ENCODE results near the gene OCSTAMP. TPM values are rescaled to one million over a fixed set of nuclear protein-coding genes. Genes with fewer than 3 reads are reported as not detected.

The OCSTAMP gene
- total RNA-seq, 1 donor from 2014 or later, result not detected

DNA sequence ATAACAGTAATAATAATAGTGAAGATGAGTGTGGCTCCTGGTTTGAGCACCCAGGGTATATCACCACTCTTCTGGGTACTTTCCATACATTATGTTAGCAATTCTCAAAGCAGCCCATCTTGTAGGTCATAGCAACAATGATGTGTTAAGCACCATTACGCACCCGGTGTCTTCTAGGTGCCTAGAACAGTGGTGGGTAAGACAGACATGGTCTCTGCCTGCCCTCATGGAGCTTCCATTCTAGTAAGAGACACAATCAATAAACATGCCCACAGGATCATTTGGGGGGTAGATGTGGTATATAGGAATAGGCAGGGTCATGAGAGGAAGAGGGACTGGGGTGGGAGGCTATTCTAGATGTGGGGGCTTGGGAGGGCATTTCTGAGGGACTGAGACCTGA lies 21.0 kb upstream of the OCSTAMP start:
- Histone ChIP-seq H3K36me3 (no peaks in the 10 kb centered on the region), H2AFZ (replicated peaks) (no peak overlapping the region), H3K27me3 (no peaks in the 10 kb centered on the region), H3F3A (ENCODE audit: low read depth) (no peaks in the 10 kb centered on the region), H3K79me2 (ENCODE audit: low read depth) (no peaks in the 10 kb centered on the region), H3K4me1 (no peaks in the 10 kb centered on the region), H3K9ac (no peak overlapping the region), H3K4me2 (no peak overlapping the region), H3K27ac (no peak overlapping the region), H3K9me3 (ENCODE audit: low read depth) (no peaks in the 10 kb centered on the region), H3K4me3 (no peak overlapping the region), H4K20me1 (ENCODE audit: low read depth) (no peaks in the 10 kb centered on the region)
- Mint-ChIP-seq H3K27ac (no peak overlapping the region), H3K27me3 (ENCODE audit: insufficient read depth, low read depth) (peaks cover 2% of the 10 kb centered on the region), H3K4me1 (peaks cover 18% of the 10 kb centered on the region), H3K9me3 (no peaks in the 10 kb centered on the region), H3K36me3 (no peaks in the 10 kb centered on the region), H3K4me3 (no peak overlapping the region)
- no peak for DNase-seq (ENCODE audit: low spot score)
- TF ChIP-seq EZH2phosphoT487 (IDR thresholded peaks at IDR 0.05) (no peak), EZH2 (IDR thresholded peaks at IDR 0.05) (no peak)
- TF ChIP-seq, protein P1, sequence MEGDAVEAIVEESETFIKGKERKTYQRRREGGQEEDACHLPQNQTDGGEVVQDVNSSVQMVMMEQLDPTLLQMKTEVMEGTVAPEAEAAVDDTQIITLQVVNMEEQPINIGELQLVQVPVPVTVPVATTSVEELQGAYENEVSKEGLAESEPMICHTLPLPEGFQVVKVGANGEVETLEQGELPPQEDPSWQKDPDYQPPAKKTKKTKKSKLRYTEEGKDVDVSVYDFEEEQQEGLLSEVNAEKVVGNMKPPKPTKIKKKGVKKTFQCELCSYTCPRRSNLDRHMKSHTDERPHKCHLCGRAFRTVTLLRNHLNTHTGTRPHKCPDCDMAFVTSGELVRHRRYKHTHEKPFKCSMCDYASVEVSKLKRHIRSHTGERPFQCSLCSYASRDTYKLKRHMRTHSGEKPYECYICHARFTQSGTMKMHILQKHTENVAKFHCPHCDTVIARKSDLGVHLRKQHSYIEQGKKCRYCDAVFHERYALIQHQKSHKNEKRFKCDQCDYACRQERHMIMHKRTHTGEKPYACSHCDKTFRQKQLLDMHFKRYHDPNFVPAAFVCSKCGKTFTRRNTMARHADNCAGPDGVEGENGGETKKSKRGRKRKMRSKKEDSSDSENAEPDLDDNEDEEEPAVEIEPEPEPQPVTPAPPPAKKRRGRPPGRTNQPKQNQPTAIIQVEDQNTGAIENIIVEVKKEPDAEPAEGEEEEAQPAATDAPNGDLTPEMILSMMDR (IDR thresholded peaks at IDR 0.05), result no peak

DNA sequence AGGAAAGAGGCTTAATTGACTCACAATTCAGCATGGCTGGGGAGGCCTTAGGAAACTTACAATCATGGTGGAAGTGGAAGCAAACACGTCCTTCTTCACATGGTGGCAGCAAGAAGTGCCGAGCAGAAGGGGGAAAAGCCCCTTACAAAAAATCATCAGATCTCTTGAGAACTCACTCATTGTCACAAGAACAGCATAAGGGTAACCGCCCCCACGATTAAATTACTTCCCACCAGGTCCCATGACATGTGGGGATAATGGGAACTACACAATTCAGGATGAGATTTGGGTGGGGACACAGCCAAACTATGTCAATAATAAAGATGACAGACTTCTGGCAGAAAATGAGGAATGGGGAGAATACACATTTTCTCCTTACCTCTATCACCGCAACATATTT lies 20.5 kb upstream of the OCSTAMP start:
- H3K4me1 ChIP-seq, result no peaks in the 10 kb centered on the region
- TF ChIP-seq EZH2phosphoT487 (IDR thresholded peaks at IDR 0.05) (no peak), EZH2 (IDR thresholded peaks at IDR 0.05) (no peak)
- TF ChIP-seq, protein P1 (IDR thresholded peaks at IDR 0.05), result no peak
- no peak for DNase-seq (ENCODE audit: low spot score)
- no peak overlapping the region for H3K27ac Mint-ChIP-seq
- H3K4me3 Mint-ChIP-seq, result no peak overlapping the region
- no peak overlapping the region for H3K4me3 ChIP-seq
- H3K79me2 ChIP-seq (ENCODE audit: low read depth), result no peaks in the 10 kb centered on the region
- no peaks in the 10 kb centered on the region for H3K36me3 Mint-ChIP-seq
- H3K9me3 Mint-ChIP-seq, result no peaks in the 10 kb centered on the region
- peaks cover 15% of the 10 kb centered on the region for H3K4me1 Mint-ChIP-seq
- no peaks in the 10 kb centered on the region for H3K36me3 ChIP-seq
- peaks cover 2% of the 10 kb centered on the region for H3K27me3 Mint-ChIP-seq (ENCODE audit: insufficient read depth, low read depth)
- H3K9ac ChIP-seq, result no peak overlapping the region
- H2AFZ ChIP-seq (replicated peaks), result no peak overlapping the region
- H3K4me2 ChIP-seq, result no peak overlapping the region
- H3K27ac ChIP-seq, result no peak overlapping the region
- no peaks in the 10 kb centered on the region for H4K20me1 ChIP-seq (ENCODE audit: low read depth)
- H3F3A ChIP-seq (ENCODE audit: low read depth), result no peaks in the 10 kb centered on the region
- no peaks in the 10 kb centered on the region for H3K9me3 ChIP-seq (ENCODE audit: low read depth)
- H3K27me3 ChIP-seq, result no peaks in the 10 kb centered on the region

DNA sequence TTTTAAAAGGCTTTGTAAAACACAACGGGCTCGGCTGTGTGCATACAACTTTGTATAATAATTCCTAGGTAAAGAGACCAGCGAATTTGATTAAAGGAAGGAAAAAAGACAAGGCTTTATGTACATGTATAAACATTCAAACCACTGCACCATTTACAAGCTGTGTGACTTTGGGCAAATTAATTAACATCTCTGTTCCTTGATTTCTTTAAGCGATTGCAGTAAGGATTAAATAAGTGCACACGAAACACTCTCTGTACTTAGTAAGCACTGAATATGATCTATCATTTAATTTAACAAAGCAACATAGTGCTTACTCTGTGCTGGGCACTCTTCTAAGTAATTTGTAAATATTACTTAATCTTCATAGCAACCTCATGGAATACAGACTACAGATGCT lies 19.5 kb upstream of the OCSTAMP start:
- Mint-ChIP-seq H3K36me3 (no peaks in the 10 kb centered on the region), H3K4me3 (no peak overlapping the region), H3K27ac (no peak overlapping the region), H3K27me3 (ENCODE audit: insufficient read depth, low read depth) (no peaks in the 10 kb centered on the region), H3K4me1 (peaks cover 15% of the 10 kb centered on the region), H3K9me3 (no peaks in the 10 kb centered on the region)
- H4K20me1 ChIP-seq (ENCODE audit: low read depth), result no peaks in the 10 kb centered on the region
- no peaks in the 10 kb centered on the region for H3K79me2 ChIP-seq (ENCODE audit: low read depth)
- H3K4me1 ChIP-seq, result no peaks in the 10 kb centered on the region
- no peaks in the 10 kb centered on the region for H3K36me3 ChIP-seq
- H3K9me3 ChIP-seq (ENCODE audit: low read depth), result no peaks in the 10 kb centered on the region
- H3F3A ChIP-seq (ENCODE audit: low read depth), result no peaks in the 10 kb centered on the region
- no peak overlapping the region for H3K4me3 ChIP-seq
- no peak overlapping the region for H2AFZ ChIP-seq (replicated peaks)
- DNase-seq (ENCODE audit: low spot score), result no peak
- no peak overlapping the region for H3K4me2 ChIP-seq
- no peak overlapping the region for H3K9ac ChIP-seq
- TF ChIP-seq, protein P1 (IDR thresholded peaks at IDR 0.05), result no peak
- TF ChIP-seq EZH2phosphoT487 (IDR thresholded peaks at IDR 0.05) (no peak), EZH2 (IDR thresholded peaks at IDR 0.05) (no peak)
- H3K27ac ChIP-seq, result no peak overlapping the region
- no peaks in the 10 kb centered on the region for H3K27me3 ChIP-seq
